GM19324 (cell line): ENCODE results near the gene PRRC2A.

Source experiments
- ATAC-seq: cut with Tn5 transposase; IDR thresholded peaks from one replicate; pipeline ENCODE4 v1.9.1; 2021; ENCODE audit warnings: mild to moderate bottlenecking, moderate library complexity; ENCODE audit not compliant: unreplicated experiment, low FRiP score

PRRC2A gene

DNA sequence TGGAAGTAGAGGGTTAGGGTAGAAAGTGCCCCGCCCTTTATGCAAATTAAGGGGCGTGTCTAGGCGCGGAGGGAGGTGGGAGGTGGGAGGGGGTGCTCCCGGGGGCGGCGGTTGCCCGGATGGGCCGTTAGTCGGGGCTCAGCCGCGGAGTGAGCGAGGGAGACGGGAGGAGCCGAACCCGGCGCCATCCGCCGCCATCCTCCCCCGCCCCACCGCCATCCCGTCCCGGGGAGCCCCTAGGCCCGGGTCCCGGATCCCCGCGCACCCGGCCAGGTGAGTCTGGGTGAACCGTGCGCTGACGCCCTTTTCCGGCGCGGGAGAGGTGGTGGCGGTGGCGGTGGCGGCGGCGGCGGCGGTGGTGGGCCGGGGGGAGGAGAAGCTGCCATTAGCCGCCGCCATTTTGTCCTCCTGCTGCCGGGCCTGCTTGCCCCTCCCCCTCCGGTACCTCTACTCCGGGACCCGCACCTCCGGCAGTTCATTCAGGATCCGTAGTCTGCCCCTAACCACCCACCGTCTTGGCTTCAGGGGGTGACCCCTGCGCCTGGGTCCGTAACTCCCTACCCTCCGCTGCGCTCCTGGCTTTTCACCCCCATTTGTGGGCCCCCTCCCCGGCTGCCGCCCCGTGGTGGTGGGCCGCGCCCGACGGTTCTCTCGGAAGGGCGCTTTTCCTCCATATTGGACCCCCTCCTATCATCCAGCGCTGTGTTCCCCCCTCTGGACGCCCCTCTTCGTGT lies at the start of gene PRRC2A:
PRRC2A (plus strand) TSS at position 130 of the 734 bp plus-strand sequence. CDS start 2,075 bp downstream, outside the sequence.
- ATAC-seq, result peak; percentile 45

DNA sequence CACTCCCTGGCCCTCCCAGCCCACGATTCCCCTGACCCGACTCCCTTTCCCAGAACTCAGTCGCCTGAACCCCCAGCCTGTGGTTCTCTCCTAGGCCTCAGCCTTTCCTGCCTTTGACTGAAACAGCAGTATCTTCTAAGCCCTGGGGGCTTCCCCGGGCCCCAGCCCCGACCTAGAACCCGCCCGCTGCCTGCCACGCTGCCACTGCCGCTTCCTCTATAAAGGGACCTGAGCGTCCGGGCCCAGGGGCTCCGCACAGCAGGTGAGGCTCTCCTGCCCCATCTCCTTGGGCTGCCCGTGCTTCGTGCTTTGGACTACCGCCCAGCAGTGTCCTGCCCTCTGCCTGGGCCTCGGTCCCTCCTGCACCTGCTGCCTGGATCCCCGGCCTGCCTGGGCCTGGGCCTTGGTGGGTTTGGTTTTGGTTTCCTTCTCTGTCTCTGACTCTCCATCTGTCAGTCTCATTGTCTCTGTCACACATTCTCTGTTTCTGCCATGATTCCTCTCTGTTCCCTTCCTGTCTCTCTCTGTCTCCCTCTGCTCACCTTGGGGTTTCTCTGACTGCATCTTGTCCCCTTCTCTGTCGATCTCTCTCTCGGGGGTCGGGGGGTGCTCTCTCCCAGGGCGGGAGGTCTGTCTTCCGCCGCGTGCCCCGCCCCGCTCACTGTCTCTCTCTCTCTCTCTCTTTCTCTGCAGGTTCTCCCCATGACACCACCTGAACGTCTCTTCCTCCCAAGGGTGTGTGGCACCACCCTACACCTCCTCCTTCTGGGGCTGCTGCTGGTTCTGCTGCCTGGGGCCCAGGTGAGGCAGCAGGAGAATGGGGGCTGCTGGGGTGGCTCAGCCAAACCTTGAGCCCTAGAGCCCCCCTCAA lies 48.2 kb upstream of the PRRC2A start, which contains the start of gene LTA:
LTA (plus strand) TSS at position 249 of the 871 bp plus-strand sequence; CDS start at position 703, 454 bp downstream.
- peak; percentile 50 for ATAC-seq

DNA sequence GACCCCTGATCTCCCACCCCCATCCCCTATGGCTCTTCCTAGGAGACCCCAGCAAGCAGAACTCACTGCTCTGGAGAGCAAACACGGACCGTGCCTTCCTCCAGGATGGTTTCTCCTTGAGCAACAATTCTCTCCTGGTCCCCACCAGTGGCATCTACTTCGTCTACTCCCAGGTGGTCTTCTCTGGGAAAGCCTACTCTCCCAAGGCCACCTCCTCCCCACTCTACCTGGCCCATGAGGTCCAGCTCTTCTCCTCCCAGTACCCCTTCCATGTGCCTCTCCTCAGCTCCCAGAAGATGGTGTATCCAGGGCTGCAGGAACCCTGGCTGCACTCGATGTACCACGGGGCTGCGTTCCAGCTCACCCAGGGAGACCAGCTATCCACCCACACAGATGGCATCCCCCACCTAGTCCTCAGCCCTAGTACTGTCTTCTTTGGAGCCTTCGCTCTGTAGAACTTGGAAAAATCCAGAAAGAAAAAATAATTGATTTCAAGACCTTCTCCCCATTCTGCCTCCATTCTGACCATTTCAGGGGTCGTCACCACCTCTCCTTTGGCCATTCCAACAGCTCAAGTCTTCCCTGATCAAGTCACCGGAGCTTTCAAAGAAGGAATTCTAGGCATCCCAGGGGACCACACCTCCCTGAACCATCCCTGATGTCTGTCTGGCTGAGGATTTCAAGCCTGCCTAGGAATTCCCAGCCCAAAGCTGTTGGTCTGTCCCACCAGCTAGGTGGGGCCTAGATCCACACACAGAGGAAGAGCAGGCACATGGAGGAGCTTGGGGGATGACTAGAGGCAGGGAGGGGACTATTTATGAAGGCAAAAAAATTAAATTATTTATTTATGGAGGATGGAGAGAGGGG lies 47.0 kb upstream of the PRRC2A start:
- ATAC-seq, result no peak

DNA sequence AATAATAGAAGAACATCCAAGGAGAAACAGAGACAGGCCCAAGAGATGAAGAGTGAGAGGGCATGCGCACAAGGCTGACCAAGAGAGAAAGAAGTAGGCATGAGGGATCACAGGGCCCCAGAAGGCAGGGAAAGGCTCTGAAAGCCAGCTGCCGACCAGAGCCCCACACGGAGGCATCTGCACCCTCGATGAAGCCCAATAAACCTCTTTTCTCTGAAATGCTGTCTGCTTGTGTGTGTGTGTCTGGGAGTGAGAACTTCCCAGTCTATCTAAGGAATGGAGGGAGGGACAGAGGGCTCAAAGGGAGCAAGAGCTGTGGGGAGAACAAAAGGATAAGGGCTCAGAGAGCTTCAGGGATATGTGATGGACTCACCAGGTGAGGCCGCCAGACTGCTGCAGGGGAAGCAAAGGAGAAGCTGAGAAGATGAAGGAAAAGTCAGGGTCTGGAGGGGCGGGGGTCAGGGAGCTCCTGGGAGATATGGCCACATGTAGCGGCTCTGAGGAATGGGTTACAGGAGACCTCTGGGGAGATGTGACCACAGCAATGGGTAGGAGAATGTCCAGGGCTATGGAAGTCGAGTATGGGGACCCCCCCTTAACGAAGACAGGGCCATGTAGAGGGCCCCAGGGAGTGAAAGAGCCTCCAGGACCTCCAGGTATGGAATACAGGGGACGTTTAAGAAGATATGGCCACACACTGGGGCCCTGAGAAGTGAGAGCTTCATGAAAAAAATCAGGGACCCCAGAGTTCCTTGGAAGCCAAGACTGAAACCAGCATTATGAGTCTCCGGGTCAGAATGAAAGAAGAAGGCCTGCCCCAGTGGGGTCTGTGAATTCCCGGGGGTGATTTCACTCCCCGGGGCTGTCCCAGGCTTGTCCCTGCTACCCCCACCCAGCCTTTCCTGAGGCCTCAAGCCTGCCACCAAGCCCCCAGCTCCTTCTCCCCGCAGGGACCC lies 46.1 kb upstream of the PRRC2A start:
- no peak for ATAC-seq

DNA sequence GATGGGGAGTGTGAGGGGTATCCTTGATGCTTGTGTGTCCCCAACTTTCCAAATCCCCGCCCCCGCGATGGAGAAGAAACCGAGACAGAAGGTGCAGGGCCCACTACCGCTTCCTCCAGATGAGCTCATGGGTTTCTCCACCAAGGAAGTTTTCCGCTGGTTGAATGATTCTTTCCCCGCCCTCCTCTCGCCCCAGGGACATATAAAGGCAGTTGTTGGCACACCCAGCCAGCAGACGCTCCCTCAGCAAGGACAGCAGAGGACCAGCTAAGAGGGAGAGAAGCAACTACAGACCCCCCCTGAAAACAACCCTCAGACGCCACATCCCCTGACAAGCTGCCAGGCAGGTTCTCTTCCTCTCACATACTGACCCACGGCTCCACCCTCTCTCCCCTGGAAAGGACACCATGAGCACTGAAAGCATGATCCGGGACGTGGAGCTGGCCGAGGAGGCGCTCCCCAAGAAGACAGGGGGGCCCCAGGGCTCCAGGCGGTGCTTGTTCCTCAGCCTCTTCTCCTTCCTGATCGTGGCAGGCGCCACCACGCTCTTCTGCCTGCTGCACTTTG lies 45.1 kb upstream of the PRRC2A start, which contains the start of gene TNF:
TNF (plus strand) TSS at position 231 of the 567 bp plus-strand sequence; CDS start at position 408, 177 bp downstream.
- ATAC-seq, result no peak

DNA sequence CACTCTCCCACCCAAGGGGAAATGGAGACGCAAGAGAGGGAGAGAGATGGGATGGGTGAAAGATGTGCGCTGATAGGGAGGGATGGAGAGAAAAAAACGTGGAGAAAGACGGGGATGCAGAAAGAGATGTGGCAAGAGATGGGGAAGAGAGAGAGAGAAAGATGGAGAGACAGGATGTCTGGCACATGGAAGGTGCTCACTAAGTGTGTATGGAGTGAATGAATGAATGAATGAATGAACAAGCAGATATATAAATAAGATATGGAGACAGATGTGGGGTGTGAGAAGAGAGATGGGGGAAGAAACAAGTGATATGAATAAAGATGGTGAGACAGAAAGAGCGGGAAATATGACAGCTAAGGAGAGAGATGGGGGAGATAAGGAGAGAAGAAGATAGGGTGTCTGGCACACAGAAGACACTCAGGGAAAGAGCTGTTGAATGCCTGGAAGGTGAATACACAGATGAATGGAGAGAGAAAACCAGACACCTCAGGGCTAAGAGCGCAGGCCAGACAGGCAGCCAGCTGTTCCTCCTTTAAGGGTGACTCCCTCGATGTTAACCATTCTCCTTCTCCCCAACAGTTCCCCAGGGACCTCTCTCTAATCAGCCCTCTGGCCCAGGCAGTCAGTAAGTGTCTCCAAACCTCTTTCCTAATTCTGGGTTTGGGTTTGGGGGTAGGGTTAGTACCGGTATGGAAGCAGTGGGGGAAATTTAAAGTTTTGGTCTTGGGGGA lies 44.4 kb upstream of the PRRC2A start:
- ATAC-seq, result no peak

DNA sequence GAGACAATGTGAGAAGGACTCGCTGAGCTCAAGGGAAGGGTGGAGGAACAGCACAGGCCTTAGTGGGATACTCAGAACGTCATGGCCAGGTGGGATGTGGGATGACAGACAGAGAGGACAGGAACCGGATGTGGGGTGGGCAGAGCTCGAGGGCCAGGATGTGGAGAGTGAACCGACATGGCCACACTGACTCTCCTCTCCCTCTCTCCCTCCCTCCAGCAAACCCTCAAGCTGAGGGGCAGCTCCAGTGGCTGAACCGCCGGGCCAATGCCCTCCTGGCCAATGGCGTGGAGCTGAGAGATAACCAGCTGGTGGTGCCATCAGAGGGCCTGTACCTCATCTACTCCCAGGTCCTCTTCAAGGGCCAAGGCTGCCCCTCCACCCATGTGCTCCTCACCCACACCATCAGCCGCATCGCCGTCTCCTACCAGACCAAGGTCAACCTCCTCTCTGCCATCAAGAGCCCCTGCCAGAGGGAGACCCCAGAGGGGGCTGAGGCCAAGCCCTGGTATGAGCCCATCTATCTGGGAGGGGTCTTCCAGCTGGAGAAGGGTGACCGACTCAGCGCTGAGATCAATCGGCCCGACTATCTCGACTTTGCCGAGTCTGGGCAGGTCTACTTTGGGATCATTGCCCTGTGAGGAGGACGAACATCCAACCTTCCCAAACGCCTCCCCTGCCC lies 43.5 kb upstream of the PRRC2A start:
- ATAC-seq, result no peak

DNA sequence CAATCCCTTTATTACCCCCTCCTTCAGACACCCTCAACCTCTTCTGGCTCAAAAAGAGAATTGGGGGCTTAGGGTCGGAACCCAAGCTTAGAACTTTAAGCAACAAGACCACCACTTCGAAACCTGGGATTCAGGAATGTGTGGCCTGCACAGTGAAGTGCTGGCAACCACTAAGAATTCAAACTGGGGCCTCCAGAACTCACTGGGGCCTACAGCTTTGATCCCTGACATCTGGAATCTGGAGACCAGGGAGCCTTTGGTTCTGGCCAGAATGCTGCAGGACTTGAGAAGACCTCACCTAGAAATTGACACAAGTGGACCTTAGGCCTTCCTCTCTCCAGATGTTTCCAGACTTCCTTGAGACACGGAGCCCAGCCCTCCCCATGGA lies 42.9 kb upstream of the PRRC2A start:
- no peak for ATAC-seq

DNA sequence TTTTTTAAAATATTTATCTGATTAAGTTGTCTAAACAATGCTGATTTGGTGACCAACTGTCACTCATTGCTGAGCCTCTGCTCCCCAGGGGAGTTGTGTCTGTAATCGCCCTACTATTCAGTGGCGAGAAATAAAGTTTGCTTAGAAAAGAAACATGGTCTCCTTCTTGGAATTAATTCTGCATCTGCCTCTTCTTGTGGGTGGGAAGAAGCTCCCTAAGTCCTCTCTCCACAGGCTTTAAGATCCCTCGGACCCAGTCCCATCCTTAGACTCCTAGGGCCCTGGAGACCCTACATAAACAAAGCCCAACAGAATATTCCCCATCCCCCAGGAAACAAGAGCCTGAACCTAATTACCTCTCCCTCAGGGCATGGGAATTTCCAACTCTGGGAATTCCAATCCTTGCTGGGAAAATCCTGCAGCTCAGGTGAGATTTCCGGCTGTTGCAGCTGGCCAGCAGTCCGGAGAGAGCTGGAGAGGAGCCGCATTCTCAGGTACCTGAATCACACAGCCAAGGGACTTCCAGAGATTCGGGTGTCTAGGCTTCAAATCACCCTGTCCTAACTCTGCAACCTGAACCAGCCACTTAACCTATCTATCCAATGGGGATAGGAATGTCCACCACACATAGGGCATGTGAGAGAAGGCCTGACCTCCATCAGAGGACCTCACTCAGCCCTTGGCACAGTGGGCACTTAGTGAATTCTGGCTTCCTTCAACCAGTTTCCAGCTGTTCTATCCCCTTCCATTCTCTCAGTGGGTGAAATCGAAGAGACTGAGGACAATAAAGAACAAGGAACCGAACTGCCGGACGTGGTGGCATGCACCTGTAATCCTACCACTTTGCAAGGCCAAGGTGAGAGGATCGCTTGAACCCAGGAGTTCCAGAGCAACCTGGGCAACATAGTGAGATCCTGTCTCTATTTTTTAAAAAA lies 42.1 kb upstream of the PRRC2A start:
- no peak for ATAC-seq

DNA sequence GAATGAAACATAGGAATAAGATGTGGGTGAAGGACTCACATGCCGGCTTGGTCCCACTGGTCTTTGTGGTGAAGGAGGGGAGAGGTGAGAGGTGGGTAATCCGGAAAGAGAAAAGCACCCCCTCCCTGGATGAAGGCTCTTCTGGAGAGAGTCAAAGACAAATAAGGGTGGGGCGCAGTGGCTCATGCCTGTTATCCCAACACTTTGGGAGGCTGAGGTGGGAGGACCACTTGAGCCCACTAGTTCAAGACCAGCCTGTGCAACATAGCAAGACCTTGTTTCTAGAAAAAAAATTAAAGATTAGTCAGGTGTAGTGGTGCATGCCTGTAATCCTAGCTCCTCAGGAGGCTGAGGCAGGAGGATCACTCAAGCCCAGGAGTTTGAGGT lies 41.4 kb upstream of the PRRC2A start:
- no peak for ATAC-seq

DNA sequence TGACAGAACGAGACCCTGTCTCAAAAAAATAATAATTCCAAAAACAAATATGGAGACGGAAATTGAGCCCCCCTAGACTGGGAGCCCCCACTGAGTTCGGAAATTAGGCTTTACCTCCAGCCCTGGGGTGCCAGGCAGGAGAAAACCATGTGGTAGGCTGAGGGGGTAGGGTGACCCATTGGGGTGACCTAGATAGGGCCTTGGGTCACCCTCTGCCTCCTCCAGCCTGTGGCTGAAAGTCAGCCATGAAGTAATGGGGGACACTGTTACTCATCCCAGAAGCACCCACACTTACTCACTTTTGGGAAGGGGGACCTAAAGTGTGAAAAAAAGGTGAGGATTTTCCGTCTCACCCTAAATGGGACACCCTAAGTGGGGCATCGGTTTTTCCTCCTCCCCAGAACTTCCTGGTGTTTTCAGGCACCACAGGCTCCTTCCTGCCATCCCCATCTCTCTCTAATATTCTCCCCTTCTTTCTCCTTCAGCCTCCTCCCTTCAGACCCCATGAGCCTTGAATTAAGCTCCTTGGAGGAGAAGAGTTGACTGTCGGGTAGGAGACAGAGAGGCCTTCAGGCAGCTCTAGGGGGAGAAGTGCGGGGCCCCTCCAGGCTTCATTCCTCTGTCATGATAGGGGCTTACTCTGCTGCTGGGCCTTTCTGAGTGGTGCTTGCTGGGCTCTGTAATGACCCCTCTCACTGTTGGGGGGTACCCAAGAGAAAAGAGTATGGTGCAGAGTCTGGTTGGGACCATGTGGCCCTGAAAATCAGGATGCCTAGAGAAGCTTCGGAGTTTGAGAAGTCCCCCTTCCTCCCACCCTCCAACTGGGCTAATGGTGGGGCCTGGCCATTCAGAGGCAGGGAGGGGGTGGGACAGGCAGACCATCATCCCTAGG lies 40.7 kb upstream of the PRRC2A start:
- ATAC-seq, result no peak

DNA sequence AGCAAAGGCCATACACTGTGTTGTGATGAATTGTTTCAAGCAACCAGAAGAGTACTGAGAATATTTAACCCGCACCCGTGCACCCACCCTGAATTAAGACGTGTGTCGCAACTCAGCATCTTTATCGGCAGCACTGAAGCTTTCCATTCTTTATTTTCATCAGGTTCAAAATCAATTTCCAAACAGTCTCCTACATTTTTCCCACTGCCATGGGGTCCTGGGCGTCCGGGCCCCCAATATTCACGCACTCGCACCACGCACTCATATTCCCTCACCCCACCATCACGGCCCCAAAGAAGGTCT lies 40.1 kb upstream of the PRRC2A start:
- ATAC-seq, result no peak

DNA sequence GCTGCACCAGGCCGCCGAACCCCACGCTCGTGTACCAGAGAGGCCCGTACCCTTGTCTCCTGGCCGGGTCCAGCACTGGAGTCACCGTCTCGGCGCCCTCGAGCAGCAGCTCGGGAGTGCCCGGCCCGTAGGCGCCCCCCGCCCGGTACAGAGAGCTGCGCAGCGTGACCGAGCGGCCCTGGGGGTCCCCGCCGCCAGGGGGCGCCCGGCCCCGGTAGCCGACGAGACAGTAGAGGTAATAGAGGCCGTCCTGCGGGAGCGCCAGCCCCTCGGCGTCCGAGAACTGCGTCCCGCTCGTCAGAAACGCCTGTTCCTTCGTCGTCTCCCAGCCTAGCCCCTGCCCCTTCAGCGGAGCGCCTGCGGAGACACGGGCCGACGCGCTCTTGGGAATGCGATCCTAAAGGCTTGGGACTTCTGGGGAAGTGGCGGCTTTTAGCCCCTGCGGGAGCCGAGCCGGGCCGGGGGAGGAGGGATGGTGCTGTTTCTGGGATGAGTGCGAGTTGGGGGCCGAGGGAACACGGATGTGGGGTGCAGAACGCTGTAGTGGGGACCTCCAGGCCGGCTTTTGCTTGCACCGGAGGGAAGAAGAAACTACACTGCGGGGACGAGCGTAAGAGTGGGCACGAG lies 39.6 kb upstream of the PRRC2A start:
- peak; percentile 48 for ATAC-seq

DNA sequence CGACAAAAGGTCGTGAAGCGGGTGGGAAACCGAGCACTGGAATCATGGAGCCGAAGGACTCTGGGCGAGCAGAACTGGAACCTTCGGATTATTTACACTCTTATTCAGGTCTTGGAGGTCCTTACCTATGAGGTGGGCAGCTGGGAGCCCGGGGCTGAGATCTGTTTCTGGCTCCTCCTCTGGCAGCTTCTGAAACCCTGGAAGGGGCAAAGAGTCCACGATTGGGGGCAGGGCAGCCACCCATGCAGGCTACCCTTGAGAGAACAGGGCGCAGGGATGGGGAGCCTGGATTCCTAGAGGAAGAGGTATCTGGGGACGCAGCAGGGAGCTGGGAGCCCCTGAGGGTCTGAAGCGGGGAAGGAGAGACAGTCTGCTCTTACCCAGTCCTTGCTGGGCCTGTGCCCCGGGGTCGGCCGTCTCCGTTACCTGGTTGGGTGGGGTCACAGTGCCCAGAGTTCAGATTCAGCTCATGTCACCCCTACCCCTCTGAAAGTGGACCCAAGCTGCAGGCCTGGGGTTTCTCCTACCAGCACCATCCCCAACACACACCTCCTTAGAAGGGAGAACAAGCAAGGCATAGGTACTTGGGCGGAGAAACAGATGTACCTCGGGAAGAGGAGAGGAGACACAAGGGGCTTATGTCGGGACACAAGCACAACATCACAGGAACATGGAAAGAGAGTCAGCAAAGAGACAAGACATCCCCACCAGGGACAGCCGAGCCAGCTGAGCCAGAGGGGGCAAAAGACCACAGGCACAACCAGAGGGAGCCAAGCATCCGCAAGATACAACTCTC lies 38.9 kb upstream of the PRRC2A start:
- ATAC-seq, result no peak

DNA sequence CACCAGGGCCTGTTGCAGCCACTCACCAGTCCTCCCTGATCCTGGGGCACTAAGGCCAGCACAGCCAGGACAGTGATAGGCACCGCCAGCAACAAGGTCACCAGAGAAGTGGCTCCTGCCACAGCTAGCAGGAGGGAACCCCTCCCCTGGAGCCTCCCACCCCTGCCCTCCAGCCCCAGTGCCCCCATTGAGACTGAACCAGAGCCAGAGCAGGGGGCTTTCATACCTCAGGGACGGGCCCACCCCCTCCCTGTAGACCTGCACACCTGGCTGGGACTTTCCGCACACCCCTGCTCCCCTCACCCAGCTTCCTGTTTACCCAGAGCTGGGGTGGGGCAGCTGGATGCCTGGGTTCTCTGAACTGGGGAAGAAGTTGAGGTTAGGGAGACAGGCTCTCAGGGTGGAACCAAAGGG lies 38.3 kb upstream of the PRRC2A start, which contains the start of gene LTB:
LTB (minus strand) TSS at position 195 of the 414 bp plus-strand sequence; CDS start at position 188, 7 bp downstream.
- ATAC-seq, result no peak
